ENCODE measurements around the gene GREM2.

GREM2 gene

DNA sequence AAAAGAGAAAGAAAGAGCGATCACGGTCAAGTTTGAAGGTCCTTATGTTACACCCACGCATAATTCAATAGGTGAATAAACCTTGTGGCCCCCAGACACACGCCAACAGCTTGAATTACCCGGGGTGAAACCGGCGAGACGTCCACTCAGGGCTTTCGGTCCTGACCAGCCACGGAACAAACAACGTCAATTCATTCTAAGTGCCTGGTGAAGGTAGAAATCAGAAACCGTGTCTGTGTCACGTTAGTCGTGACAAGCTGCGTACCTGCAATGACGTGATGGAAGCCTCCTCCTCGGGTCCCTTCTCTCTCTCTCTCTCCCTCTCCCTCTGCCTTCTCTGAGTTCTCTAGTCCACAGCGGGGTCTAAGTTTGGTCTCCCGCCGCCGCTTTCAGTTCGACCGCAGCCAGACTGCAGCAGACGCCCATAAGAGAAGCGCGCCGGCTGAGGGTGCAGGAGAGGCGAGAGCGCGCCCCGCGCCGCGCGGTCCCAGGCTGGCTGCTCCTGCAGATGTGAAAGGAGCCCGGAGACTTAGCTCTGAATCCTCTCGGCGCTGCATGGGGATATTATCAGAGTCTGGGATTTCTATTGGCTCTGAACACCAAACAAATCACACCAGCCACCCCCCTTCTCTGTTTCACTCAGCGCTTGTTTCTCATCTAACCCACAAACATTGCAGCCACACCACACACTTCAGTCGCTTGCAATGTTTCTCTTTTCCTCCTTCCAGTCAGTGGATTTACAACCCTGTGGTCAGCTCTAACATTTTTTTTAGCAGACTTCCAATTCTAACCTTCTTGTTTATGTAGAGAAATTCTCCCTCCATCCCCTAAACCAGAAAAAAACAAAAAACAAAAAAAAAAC, at the start of gene GREM2:
Gene GREM2, minus strand, starts transcription at position 537 of the 862 bp plus-strand sequence. CDS start 118,680 bp downstream, outside the sequence.
- no peak for DNase-seq

DNA sequence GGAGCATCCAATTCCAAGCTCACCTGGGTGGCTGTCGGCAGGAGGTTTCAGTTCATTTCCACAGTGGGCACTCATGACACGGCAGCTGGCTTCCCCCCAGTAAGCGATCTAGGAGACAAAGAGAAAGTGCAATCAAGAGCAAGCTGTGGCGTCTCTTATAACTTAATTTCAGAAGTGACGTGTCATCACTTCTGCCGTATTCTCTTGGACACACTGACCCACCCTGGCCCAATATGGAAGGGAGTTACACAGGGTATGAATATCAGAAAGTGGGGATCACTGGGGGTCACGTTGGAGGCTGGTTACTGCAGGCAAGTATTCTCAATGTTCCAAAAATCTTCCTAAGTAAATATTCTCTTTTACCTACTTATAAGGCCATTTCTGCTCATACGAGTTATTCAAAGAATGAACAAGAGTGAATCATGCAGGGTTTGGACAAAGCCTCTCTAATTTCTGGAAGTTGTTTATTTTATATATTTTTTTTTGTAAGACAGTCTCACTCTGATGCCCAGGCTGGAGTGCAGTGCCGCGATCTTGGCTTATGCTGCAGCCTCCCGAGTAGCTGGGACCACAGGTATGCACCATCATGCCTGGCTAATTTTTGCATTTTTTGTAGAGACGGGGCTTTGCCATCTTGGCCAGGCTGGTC, 46.5 kb upstream of the GREM2 start:
- DNase-seq: no peak

DNA sequence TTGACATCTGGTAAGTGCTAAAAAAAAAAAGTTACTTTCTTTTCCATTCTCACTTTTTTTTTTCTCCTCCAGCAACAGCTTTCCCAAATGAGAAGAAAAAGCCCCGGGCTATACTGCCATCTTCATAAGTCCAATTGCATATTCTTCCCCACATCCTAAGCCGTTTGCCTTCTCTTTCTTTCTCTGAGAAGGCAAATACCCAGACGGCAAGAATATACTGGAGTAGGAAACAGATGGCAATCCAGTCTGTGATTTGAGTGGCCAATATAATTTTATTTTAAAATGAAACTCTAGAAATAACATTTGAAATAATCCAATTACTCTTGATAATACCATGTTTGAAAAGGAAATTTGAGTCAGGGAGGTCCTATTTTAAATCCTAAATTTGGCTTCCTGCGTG, 44.6 kb upstream of the GREM2 start:
- DNase-seq: no peak

DNA sequence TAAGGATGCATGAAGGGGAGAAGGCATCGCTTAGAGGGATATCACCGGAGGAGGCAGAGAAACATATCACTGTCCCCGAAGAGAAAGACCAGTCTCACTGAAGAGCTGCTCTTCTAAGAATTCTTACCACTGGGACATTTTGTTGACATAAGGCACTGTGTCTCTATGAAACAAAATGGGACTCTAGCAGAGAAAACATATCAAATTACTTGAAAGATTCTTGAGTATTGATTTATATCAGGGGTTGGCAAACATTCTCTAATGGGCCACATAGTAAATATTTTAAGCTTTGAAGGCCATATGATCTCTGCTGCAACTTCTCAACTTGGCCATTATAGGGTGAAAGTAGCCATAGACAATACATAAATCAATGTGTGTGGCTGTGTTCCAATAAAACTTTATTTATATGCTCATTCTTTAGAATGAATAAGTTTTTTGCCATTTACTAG, 41.0 kb upstream of the GREM2 start:
- no peak for DNase-seq

DNA sequence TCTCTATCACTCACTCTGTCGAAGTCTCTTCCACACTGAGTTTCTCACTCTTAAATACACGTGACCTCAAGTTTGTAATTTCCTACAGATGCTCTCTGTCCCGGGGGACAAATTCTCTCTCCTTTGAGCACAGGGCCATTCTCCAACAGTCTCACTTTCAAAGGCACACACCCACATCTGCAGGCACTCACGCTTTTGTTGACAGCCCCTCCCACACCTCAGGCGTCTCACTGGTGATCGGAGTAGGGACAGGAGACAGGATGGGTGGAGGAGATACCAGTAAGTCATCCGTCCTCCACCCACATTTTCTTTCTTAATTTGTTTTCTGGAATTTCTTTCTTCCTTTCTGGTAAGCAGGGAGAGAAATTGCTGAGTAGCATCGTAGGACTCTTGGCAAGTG, 40.6 kb upstream of the GREM2 start:
- DNase-seq: no peak

DNA sequence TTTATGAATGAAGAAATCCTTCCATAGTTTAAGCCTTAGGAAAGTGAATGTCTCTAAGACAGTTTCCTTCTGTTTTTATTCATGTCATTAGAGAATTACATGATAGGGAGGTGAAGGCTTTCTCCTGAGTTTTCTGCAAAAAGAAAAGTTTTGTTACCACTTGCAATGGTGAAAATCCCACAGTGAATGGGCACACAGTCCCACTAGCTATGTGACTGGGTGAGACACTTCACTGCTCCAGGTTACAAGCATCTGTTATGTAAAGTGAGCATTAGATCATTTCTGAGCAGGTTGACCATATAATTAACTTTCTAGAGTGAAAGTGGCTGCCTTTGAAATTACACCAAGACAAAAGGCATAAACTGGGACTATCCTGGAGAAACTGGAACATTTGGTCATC, 38.9 kb upstream of the GREM2 start:
- DNase-seq: no peak

DNA sequence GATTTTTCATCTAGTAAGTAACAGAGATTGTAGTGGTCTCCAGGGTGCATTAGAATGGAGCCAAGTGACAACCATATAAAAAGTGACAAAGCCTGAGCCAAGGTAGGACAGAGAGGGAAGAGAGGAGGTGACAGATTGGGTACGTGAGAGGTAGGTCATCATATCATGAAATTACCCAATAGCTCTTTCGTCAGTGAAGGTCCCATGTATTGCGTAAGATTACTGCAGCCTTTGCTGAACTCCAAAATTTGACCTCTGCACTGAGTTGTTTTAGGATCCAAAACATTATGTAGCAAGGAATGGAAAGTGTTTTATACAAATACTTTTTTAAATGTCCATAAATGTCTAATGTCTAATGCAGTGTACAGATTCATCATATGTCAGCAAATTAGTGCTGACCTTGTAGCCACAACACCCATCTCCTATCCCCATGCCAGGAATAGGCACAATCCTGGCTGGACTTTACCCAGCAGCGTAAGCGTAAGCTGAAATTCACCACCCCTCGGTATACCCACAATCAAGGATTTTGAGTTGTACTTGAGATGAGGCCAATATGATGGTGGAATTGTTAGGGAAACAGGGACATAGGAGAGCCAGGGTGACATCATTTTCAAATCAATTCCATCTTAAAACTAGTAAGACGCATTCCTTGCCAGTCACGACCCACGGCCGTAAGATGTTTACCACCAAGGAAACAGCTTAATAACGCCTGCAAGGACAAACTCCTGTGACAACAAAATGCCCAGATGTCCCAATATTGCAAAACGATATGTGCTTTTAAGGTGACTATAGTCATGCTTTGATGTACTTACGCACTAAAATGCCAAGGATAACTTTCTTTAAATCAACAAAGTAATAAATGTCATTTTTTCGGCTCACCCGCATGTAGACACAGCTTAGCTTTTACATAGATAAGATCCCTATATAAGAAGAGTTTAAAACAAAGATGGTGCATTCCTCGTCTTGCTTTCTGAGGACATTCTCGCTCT, 38.1 kb upstream of the GREM2 start:
- no peak for DNase-seq

DNA sequence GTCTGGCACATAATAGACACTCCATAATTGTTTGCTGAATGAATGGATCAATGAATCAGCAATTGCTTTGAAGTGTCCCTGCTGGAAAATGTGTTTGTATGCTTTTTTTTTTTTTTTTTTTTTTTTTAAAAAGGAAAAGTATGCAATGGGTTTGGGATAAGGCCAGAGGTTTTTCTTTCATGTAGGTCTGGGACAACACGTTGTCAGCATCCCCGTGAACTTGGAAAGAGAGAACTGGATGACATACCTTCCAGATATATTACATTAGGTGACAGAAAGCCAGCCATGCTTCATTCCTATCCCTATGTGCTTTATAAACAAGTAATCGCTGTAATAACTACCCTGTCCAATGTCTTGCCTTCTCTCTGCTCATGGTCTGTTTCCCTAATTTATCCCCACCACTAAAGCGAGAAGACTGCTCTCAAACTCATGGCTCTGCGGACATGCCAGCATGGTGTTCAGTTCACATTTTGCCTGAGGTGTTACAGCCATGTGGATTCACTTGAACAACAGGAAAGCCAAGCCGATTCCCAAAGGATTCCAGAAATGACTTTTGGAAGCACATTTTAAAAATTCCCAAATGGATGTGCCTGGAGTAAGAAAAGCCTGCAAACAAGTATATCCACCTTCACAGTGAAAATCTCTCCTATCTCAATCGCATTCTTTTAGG, 34.8 kb upstream of the GREM2 start:
- no peak for DNase-seq

DNA sequence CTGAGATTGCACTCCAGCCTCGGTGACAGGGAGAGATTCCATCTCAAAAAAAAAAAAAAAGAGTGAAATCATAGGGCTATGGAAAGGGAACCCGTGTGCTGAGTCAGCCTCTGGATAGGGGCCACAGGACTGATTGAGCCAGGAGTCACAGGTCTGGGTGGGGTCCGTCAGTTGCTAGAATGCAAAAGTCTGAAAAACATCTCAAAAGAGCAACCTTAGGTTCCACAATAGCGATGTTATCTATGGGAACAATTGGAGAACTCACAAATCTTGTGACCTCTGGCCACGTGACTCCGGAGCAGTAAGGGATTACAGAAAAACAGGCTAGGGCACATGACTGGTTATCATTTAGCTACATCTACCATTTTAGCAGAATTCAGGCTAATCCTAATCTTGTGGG, 32.8 kb upstream of the GREM2 start:
- no peak for DNase-seq

DNA sequence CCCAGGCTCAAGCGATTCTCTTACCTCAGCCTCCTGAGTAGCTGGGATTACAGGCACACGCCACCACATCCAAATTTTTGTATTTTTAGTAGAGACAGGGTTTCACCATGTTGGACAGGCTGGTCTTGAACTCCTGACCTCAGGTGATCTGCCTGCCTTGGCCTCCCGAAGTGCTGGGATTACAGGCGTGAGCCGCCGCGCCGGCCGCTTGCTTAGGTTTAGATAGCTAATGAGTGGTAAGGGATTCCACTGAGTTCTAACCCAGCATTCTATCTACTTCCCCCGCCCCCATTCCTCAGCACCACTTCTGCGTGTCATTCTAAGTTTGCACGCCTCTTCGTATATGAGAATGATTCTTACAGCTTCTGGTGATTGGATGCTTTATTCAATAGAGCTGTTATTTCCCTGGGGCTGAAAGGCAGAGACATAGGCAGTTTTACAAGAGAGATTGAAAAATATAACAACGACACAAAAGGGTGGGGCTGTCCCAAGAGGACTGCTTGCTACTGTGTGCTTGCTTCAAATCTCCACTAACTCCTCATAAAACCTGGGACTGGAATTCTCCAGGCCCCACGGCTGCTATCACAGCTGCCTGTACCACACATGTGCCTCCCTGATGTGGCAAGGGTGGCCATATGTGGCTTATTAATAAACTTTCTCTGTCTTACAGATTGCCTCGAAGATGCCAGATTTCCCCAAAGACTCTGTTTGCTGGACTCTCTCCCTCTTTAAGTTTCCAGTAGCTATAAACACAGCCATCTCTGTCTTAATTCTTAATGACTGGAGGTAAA, 23.7 kb upstream of the GREM2 start:
- no peak for DNase-seq

DNA sequence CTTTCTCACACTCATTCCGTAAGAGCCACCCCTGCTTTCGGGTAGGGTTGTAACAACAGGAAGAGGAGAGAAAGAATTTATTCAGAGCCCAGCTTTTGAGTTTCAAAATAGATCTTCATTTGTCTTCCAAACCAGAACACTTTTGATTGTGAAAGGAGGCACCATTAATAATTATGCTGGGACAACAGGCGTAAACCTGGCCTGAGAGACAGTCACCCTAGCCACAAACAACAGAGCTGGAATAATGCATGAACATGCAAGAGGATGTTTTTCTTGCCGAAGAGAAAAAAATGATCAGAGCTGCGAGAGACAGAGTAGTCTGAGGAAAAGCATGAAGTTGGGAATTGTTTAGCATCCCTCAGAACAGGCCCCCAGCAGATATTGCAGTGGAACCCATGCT, 18.5 kb upstream of the GREM2 start:
- no peak for DNase-seq

DNA sequence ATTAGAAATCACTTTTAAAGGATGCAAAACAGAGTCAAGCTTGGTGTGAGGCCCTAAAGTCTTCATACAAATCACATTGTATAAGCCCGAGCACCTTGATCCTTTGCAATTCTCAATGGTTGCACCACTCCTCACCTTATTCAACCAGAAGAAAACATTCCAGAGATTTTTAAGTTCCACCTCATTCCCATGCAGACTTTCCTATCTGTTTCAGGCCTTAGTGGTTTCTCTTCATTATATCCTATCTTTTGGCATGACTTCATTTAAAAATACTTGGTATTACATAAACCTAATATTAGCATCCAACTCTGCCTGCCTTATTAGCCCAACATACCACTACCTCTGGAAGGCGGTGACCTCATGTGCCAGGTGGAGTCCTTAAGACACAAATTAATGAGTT, 9.3 kb upstream of the GREM2 start:
- no peak for DNase-seq

DNA sequence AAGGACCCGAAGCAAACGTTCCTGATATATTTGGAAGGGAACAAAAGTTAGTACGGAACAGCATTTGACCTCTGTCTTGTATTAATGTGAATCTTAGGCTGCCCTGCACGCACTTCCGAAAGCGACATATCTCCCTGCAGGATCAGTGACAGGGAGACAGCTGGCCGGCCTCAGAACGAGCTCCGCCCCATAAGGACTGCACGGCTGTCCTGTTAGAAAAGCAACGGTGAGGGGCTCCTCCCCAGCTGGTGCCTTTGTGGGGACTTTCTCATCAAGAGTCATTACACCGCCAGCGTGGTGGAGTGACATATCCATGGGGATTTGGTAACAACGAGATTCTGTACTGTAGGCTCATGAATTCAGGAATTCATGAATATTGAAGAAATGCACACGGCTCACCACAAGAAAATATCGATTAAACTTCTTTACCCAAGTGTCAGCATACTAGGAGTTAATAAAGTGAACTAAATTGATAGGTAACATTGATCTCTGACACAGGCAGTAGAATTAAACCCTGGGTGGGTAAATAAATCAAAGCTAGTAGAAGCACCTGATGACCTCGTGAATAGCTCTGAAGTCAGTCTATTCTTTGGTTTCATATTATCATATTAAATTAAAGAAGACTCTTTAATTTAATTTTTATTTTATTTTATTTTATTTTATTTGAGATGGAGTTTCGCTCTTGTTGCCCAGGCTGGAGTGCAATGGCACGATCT, 8.1 kb upstream of the GREM2 start:
- no peak for DNase-seq

DNA sequence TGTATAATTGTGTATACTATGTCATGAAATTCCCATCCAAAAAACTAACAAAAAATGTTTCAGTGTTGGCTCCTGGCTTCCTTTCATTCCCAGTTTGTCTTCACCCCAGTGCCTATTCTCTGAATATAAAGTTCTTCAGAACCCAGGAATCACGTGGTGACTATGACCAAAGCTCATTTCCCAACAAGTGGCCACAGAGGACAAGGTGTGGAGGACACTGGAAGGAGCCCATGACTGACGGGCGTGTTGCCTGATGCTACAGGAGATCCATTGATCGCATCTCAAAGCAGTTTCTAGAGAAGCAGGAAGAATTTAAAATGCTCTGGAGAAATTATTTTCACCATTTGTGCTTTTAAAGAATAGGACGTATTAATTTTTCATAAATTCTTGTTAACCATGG, 7.4 kb upstream of the GREM2 start:
- no peak for DNase-seq

DNA sequence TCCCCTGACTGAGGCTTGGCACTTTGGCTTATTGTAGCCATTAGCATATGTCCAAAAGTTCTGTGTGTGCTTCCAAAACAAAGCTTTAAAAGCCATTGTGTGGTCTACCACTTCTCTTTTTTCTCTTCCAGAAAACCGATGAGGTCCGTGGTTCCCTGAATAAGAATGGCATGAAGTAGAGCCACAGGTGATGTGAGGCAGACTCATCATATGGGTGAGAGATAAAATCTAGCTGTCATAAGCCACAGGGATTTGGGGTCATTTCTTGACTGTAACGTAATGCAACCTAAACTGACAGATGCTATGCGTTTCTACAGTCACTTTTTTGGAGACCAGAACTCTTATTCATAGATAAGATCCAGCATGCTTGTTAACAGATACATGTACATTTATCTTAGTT, 7.0 kb upstream of the GREM2 start:
- DNase-seq: no peak

DNA sequence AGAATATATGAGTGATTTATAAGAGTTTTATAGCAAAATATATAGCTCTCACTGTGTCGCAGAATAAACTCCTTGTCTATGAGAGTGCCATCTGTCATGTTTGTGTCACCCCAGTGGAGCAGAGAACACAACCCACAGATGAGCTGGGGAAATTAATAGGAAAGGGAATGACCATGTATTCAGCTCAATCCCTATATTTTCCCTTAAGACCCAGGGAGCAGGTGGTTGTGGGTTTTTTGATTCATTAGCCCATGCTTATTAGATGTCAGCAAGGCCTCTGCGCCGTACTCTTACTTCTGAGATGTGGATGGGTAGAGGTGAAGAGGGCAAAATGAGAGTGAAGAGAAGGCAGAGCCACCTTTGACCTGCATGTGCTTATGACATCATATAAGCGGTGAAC, 4.1 kb upstream of the GREM2 start:
- DNase-seq: no peak

DNA sequence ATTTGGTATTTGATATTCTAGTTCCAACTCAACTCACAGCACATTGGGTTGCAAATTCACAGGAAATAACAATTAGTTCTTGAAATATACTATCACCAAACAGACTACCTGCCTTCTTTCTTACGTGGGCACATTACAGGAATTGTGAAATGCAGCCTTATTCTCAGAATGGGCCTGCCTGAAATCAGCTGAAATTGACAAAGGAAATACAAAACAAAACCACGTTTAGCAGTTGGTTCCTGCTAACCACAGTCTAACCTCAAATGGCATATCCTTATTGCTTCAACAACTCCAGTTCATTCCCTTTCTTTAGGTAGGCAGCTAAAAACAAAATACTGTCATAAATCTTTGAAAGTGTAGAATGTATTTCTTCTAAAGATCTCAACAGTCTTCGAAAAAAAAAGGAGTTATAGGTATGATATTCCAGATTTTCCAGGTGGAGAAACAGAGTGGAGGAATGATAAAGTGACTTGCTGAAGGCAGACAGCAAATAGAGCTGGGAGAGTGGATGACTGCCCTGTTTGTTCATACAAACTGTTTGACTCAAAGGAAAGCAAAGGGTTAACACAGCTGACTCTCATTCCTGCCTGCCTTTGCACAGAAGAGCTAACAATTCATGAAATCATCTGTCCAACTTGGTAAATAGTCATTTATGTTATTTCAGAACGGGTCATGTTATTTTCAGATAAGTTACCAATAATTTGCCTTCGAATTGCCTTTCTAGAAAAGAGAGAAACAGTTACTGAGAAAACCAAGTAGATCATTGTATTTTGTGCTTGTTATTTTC, 1.6 kb upstream of the GREM2 start:
- DNase-seq: no peak

DNA sequence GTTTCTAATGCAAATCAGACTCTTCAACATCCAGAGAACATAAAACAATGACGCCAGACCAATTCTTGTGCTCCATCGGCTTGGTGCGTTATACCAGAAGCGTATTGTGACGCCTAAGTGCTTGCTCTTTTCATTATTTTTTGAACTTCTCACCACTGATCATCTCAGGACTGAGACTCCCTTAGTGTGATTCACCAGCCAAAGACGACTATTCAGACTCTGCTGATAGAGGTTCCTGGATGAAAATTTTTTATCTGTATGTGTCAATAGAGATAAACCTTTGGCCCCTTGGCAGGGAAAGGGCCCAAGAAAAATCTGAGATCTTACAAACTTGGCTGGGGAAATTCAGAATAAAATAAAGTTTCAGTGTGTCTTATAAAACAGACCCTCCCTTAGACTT, 856 bp upstream of the GREM2 start:
- DNase-seq: no peak

DNA sequence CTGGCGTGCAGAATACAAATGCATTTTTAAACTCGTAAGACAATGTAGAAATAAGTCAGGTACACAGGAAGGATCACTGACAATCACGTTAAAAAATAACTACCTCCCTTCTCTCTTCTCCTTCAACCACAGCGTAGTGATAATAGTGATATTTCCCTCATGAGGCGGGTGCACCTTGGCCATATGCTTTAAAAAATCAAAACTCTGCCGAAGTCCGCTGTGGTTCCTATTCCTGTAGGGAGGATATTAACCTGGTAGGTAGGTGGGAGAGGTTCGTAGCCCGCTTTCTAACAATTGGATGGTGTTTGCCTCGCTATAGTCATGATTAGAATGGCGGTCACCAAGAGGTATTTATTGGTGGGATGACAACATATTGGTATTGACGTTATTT, 732 bp downstream of the GREM2 start:
- no peak for DNase-seq

DNA sequence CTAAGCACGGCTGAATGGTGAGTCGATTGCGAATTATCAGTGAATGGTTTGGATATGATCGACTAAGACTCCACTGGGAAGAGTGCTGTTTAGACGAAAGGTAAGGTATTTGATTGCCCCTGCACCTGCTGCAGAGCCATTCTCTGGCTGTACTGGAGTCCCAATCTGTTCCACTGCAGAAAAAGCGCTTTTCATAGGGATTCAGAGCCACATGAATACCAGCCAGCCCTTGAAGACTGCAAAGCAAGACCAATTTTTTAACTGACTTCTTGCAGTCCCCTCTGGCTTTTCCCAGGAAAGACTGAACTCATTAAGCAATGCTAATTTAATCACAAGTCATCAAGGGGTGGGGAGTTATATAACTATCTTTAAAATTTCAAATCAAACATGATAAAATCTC, 1.3 kb downstream of the GREM2 start:
- no peak for DNase-seq
